HCT116 (cell line): ENCODE results near the gene TAMALIN.

Source experiments
- CTCF ChIP-seq, 3 experiments: fragments of 200-600 bp in 1 of 3; sonication (generic) in 1 of 3; IDR thresholded peaks in 2 of 3; conservative IDR thresholded peaks in 1 of 3; 2 replicates each; pipeline ENCODE4 v1.5.1; 2012 to 2017; ENCODE audit warnings: low read depth in 2 of 3, low read length in 2 of 3, antibody characterized with exemption in 1 of 3, borderline replicate concordance in 1 of 3, control low read depth in 1 of 3, mild to moderate bottlenecking in 1 of 3, mixed read lengths in 1 of 3, mixed run types in 1 of 3, moderate library complexity in 1 of 3; ENCODE audit not compliant: insufficient read depth in 1 of 3
- EZH2phosphoT487 ChIP-seq: fragments of 200-600 bp; IDR thresholded peaks from 2 replicates; pipeline ENCODE4 v1.6.1; 2018; ENCODE audit warnings: antibody characterized with exemption, borderline replicate concordance
- ZFX ChIP-seq: fragments of 450-650 bp; IDR thresholded peaks from 2 replicates; pipeline ENCODE4 v1.6.1; 2017

GRCh38 chr12:52058631-52059361 lies 52.0 kb downstream of the TAMALIN start:
- TF ChIP-seq CTCF (IDR thresholded peaks at IDR 0.05 in 2 of 3, conservative IDR thresholded peaks at IDR 0.05 in 1 of 3; ENCODE audit: borderline replicate concordance in 1 of 3, insufficient read depth in 1 of 3, low read depth in 2 of 3, low read length in 2 of 3) (no peak), EZH2phosphoT487 (no peak), ZFX (no peak)
